Coronary artery (tissue), 2 donors: ENCODE data around the gene FOXM1.

Experiments used
- DNase-seq: peaks from one replicate; pipeline ENCODE4 v3.0.0-alpha.2; 2017; ENCODE audit warnings: low spot score
- H3K27ac ChIP-seq, 2 donors: fragments of 200-600 bp; sonication (generic); one replicate each; pipeline ENCODE4 v1.5.1; 2016 to 2019
- H3K4me3 ChIP-seq: fragments of 200-600 bp; sonication (generic); 2 replicates; pipeline ENCODE4 v1.5.1; 2016; ENCODE audit warnings: mild to moderate bottlenecking, moderate library complexity
- CTCF ChIP-seq: fragments of 200-600 bp; sonication (generic); IDR thresholded peaks from one replicate; pipeline ENCODE4 v1.5.1; 2019; ENCODE audit warnings: antibody characterized with exemption

The FOXM1 gene

DNA sequence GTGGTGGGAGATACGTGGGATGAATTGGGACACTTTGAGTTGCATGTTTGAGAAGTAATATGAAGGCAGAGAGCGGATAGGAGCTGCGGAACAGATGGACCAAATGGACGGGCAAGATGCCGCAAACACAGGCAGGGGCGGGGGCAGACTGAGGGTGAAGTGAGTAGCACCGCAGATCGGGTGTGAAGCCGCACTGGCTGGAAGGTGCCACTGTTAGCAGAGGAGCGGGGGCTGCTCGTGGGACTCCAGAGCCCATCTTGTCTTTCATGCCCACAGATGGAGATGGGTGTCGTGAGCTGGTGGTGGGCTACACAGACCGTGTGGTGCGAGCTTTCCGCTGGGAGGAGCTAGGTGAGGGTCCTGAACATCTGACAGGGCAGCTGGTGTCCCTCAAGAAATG, 57.2 kb downstream of the FOXM1 start:
- TF ChIP-seq CTCF: no peak
- H3K27ac ChIP-seq: no peak overlapping the region

DNA sequence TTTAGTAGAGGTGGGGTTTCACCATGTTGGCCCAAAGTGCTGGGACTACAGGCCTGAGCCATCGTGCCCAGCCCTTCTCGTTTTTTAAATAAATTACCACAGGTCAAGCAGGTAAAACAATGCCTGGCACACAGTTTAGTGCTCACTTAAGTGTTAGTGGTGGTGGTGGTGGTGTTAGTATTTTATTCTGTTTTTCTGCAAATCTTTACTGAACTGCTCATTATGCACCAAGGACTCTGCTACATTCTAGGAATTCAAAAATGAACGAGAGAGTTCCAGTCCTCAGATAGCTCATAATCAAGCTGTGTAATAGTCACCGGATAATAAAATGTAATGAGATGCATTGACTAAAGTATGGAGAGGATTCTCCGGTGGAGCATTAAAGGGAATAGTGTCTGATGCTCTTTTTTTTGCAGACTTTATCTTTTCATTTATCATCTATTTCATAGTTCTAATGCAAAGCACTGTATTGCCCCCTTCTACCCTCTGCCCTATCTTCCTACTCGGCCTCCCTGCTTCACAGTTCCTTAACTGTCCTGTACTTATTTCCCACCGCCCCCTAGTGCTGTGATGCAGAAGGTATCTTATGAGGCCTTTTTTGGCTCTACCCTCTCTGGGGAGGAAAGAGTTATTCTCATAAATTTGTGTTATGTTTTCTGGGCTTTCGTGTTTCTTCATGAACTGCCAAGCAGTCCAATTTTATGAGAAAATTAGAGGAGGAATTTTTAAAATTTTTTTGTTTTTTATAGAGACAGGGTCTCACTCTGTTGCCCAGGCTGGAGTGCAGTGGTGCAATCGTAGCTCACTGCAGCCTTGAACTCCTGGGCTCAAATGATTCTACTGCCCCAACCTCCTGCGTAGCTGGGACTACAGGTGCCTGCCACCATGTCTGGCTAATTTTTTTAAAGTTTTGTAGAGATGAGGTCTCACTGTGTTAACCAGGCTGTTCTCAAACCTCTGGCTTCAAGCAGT, 63.5 kb downstream of the FOXM1 start:
- peak overlapping the region; percentile 98 for H3K4me3 ChIP-seq
- peak overlapping the region; percentile 85 to 99 for H3K27ac ChIP-seq
- DNase-seq: no peak
- TF ChIP-seq CTCF: peak; percentile 26

More for the DNA sequence above, 57.2 kb downstream of the FOXM1 start:
- DNase-seq: no peak
- no peak overlapping the region for H3K4me3 ChIP-seq

GRCh38 chr12:2812290-2813213, 64.4 kb downstream of the FOXM1 start, which contains the start of gene ITFG2:
ITFG2 (plus strand) TSS chr12:2812668; CDS start chr12:2812761, 93 bp downstream.
- Histone ChIP-seq H3K27ac (peak within 1 kb of the TSS; percentile 85 to 99), H3K4me3 (peak within 1 kb of the TSS; percentile 98)
- no peak for TF ChIP-seq CTCF
- DNase-seq: peak; percentile 98

DNA sequence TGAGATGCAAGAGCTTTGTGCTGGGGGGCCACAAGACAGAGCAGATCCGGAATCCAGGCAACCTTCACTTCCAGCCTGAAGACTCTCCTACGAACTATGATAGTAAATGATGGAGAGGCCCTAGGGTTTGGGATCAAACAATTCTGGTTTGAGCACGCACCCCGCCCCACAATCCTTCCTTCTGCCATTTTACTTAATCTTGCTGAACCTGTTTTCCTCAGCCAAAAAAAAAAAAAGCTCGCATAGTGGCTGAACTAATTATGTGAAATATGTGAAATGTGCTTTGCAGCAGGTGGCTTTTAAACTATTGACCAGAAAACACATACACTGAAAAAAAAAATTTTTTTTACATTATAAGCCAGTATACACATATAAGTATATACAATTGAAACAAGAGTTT, 65.2 kb downstream of the FOXM1 start:
- peak overlapping the region; percentile 98 for H3K4me3 ChIP-seq
- DNase-seq: no peak
- no peak for TF ChIP-seq CTCF
- no peak overlapping the region for H3K27ac ChIP-seq
